GM18508 (cell line): Measurements from ENCODE around the gene PHLDA2.
A peak's percentile ranks its signal among the peaks of the same experiment; 100 is the strongest.
"Not testable (repeated sequence)": the region's sequence is repeated elsewhere in the genome, so short reads cannot be mapped to it uniquely, and the experiment has no call there.

ENCODE experiments used
- ATAC-seq: cut with Tn5 transposase; IDR thresholded peaks from one replicate; pipeline ENCODE4 v1.9.1; 2021; ENCODE audit warnings: moderate number of reproducible peaks; ENCODE audit not compliant: insufficient read depth, unreplicated experiment

PHLDA2 gene

DNA sequence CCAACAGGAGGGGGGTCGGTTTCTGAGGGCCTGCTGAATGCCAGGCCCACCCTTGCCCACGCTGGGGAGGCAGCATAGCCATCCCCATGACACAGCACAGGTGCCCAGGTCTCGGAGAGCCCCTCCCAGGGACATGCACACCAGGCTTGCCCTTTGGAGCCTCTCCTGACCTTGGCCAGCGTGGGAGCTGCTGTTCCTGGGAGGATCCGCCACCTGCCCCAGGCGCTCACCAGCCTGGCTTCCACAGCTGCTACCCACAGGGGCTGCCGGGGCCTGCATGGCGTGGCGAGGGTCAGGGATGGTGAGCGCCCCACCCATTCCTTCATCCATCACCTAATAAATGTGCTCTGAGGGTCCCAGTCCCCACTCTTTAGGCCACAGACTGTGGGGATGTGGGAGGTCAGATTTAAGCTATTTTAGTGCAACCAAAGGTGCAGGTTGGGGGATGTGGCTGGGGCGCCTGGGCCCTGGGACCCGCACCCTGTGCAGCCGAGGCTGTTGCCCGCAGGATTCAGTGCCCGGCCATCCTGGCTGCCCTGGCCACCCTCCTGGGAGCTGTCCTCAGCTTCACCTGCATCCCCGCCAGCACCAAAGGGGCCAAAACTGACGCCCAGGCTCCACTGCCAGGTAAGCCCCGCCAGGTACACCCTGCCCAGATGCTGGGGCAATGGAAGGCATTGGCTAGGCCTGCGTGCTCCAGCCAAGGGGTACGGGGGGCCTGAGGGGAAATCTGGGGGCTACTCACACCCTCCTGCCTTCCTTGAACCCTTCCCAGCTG, 12.9 kb downstream of the PHLDA2 start:
- no peak for ATAC-seq

DNA sequence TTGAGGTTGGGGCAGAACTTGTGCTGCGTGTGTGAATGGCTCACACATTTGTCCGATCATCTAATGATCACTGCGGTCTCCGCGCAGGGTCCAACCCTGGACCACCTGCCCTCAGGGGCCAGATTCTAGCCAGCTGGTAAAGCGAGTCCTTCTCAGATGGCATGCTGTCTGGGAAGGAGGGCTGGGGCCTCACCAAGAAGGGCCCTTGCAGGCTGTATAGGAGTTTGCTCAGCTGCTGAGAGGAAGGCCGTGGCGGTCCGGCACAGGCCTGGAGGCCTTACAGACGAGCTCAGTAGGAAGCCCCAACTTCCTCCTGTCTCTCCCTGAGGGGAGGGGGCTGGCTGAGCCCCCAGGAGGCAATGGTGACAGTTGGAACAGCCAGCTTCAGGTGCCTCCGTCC, 13.7 kb downstream of the PHLDA2 start:
- ATAC-seq, result no peak

DNA sequence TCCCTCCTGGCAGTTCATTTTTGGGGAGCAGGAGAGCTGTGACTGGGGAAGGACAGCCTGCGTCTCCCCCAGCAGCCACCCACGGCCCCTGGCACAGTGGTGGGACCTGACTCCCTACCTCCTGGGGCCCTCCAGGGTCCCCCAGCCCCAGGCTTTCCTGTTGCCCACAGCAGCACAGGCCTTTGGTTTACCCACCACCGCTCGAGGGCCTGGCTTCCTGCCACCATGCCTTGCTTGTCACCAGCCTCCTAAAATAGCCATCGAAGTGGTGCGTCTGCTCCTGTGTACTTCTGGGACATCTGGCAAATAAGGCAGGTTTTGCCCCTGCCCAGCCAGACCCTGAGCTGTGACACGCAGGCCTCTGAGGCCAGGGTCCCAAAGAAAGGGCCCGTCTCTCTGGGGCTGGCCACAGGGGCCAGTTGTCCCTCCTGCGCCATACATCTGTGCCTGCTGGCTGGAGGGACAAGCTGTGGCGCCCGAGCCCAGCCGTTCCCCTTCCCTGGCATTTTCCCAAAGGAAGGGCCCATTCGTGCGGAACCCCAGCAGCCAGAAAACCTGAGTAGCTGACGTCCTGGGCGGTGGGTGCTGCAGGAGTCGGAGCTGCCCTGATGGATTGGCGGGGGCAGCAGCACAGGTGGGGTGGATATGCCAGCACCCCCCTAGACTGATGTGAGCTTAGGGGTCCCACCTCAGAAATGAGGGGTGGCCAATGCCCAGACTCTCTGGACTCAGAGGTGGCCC, 14.6 kb downstream of the PHLDA2 start:
- ATAC-seq, result no peak

DNA sequence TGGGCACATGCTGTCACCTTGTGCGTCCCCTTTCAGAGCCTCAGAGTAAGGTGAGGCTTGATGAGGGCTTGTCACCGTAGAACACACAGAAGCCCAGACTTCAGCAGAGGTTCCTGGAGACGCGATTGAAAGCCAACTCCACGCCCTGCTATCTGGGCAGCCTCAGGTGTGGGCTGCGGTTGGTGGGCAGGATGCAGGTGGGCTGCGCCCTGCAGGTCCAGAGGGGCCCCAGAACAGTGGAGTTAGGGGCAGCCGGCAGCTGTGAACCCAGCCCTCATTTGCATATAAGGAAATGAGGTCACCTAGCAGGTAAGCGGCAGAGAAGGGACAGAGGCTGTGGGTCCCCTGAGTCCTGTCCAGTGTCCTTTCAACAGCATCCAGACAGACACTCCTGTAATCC, 15.4 kb downstream of the PHLDA2 start:
- ATAC-seq, result no peak

GRCh38 chr11:2913019-2913431, 16.2 kb downstream of the PHLDA2 start:
- ATAC-seq, result no peak

DNA sequence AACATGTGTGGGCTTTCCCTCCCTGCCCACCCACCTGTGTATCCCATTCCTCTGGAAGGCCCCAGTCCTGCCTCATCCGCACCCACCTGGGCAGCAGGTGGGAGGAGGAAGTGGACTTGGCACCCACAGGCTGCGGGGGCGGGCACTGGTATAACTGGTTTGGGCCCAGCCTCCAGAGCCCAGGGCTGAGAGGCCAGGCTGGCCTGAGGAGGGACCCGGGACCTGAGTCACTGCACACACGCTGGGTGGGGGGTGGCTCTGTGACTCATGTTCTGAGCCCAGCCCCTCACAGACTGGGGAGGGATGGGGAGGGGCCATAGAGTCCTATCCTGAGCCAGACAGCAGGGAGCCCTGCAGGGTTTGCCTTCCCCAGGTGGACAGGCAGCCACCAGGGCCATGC, 16.7 kb downstream of the PHLDA2 start:
- ATAC-seq, result no peak

DNA sequence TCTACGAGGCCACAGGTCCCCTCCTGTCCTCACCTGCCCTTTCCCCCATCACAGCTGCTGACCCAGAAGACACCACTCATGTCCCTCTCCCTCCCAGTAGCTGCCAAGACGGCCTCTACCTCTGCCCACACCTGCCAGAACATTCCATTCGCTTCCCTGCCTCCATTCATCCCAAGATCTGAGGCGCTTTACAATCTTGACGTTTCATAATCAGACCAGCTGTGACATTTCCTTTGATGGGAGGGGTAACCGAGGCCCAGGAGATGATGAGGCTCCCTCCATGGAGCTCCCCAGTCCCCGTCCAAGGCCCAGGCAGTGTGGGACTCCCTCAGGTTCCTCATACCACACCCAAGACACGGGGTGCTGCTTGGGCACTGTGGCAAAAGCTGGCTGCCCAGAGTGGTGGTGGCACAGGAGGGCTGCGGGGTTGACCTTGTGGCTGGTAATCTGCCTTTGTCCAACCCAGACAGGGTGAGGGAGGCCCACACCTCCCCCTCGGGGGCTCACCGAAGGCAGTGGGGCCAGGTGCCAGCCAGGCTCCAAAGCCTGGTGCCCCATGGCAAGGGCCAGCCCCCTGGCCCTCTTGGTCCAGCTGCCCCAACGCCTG, 17.3 kb downstream of the PHLDA2 start:
- no peak for ATAC-seq

- no peak for ATAC-seq
Observed at GRCh38 chr11:2911088-2911784, 18.0 kb downstream of the PHLDA2 start.

- no peak for ATAC-seq
Observed at GRCh38 chr11:2910401-2910955, 18.7 kb downstream of the PHLDA2 start.

- ATAC-seq, result no peak
Observed at GRCh38 chr11:2909133-2909902, 19.9 kb downstream of the PHLDA2 start.

- no peak for ATAC-seq
Observed at GRCh38 chr11:2908130-2908529, 21.1 kb downstream of the PHLDA2 start.

- not testable (repeated sequence) for ATAC-seq
Observed at GRCh38 chr11:2905299-2905698, 23.9 kb downstream of the PHLDA2 start.

GRCh38 chr11:2904153-2905052, 24.8 kb downstream of the PHLDA2 start:
- no peak for ATAC-seq

- no peak for ATAC-seq
Observed at GRCh38 chr11:2903672-2904011, 25.6 kb downstream of the PHLDA2 start.

DNA sequence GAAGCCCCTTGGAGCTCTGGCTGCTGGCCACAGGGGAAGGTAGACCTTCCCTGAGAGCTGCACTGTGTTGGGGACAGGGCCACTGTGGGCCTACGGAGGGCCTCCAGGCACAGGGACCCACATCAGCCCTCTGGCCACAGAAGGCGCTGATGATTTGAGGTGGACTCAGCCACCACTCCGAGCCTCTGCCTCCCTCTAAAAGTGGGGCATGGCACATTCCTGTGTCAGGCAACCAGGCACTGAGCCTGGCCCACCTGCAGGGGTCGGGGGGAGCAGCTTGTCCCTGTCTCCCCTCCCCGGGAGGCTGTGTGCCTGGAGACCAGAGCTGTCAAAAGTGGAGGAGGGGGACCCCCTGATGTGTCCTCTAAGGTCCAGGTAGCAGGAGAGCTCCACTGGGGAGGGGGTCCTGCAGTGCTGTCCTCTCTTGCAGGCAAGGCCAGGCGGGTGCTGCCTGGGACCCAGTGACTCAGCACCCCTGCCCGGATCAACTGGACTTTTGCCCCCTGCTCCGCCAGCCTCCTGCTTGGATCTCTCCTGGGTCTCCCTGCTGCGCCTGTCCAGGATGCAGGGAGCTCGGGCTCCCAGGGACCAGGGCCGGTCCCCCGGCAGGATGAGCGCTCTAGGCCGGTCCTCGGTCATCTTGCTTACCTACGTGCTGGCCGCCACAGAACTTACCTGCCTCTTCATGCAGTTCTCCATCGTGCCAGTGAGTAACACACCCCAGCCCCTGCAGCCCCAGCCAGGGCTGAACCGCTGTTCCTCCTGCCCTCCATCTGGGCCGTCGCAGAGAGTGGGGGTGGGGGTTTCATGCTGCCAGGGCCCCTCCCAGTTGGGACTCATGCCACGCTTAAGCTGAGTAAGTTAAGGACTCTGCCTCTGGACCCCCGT, 26.2 kb downstream of the PHLDA2 start:
- ATAC-seq, result no peak

DNA sequence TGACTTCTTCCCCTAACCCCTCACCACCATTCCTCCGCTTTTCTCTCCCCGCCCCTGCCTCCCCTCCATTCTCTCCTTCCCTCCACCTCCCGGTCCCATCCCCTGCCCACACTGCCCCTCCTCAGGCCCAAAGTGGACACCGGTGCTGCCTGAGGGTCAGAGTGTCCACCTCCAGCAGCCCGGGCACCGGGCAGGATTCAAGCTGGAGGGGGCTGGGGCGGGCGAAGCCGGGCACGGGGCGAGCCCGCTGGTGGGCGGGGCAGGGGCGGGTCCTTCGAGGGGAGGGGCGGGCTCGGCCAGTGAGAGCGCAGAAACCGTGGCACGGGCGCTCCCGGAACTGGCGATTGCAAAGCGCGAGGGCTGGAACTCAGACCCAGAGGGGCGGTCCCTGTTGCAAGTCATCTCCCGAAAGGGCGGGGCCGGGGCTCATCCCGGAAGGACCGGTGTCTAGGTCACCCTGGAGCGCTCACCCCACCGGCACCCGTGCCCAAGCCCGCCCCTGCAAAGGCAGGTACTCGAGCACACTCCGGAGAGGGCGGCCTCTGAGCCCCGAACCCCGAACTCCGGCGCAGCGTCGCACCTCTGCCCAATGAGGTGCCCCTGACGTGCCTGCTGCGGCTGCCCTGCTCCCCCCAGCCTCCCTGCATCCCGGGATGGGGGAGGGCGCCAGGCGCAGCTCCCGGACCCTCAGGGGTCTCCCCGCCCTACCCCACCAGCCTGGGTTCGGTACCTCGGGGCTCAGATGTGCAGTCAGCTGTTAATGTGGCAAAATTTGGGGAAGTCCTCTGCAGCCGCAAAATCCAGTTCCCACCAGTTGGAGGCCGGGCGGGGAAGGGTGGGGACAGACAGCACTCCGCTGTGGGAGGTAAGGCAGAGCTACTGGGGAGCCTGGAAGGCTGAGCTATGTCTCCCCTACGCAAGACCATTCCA, 27.1 kb downstream of the PHLDA2 start:
- peak; percentile 73 for ATAC-seq
